ENCODE results near the gene DDA1.

DDA1 gene

GRCh38 chr19:17333611-17334413 is 24.4 kb downstream of the DDA1 start (continued):
- no peak; the same call in 1 of the 2 replicates for TF ChIP-seq ZBTB48 (tag by site-specific recombination; IDR thresholded peaks at IDR 0.05)
- no peak for TF ChIP-seq ZSCAN16 (tag by site-specific recombination; IDR thresholded peaks at IDR 0.05)
- TF ChIP-seq ZNF561 (tag by site-specific recombination; IDR thresholded peaks at IDR 0.05; ENCODE audit: borderline replicate concordance) = no peak
- no peak for TF ChIP-seq MZF1 (tag by site-specific recombination; IDR thresholded peaks at IDR 0.05; ENCODE audit: borderline replicate concordance)
- TF ChIP-seq GLI4 (tag by site-specific recombination; IDR thresholded peaks at IDR 0.05) = peak; percentile 84
- 0 out of 2 replicates have a peak, but pooled peaks have one; percentile 44 for TF ChIP-seq ZBTB7A (tag by site-specific recombination; IDR thresholded peaks at IDR 0.05; ENCODE audit: low read depth)
- TF ChIP-seq SALL2 (tag by site-specific recombination; IDR thresholded peaks at IDR 0.05; ENCODE audit: borderline replicate concordance) = no peak
- TF ChIP-seq, protein P1, sequence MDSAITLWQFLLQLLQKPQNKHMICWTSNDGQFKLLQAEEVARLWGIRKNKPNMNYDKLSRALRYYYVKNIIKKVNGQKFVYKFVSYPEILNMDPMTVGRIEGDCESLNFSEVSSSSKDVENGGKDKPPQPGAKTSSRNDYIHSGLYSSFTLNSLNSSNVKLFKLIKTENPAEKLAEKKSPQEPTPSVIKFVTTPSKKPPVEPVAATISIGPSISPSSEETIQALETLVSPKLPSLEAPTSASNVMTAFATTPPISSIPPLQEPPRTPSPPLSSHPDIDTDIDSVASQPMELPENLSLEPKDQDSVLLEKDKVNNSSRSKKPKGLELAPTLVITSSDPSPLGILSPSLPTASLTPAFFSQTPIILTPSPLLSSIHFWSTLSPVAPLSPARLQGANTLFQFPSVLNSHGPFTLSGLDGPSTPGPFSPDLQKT (IDR thresholded peaks at IDR 0.05; ENCODE audit: borderline replicate concordance, low read depth, low read length) = no peak
- TF ChIP-seq ZSCAN30 (tag by site-specific recombination; IDR thresholded peaks at IDR 0.05) = no peak
- TF ChIP-seq ZNF2 (tag by site-specific recombination; IDR thresholded peaks at IDR 0.05) = peak; percentile 81; the same call in 1 of the 2 replicates
- TF ChIP-seq, protein P2, sequence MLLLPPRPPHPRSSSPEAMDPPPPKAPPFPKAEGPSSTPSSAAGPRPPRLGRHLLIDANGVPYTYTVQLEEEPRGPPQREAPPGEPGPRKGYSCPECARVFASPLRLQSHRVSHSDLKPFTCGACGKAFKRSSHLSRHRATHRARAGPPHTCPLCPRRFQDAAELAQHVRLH (tag by site-specific recombination; IDR thresholded peaks at IDR 0.05) = peak; percentile 94
- TF ChIP-seq KLF9 (tag by site-specific recombination; IDR thresholded peaks at IDR 0.05; ENCODE audit: low read depth) = peak; percentile 59
- TF ChIP-seq, protein P3, sequence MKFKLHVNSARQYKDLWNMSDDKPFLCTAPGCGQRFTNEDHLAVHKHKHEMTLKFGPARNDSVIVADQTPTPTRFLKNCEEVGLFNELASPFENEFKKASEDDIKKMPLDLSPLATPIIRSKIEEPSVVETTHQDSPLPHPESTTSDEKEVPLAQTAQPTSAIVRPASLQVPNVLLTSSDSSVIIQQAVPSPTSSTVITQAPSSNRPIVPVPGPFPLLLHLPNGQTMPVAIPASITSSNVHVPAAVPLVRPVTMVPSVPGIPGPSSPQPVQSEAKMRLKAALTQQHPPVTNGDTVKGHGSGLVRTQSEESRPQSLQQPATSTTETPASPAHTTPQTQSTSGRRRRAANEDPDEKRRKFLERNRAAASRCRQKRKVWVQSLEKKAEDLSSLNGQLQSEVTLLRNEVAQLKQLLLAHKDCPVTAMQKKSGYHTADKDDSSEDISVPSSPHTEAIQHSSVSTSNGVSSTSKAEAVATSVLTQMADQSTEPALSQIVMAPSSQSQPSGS (tag by site-specific recombination; IDR thresholded peaks at IDR 0.05; ENCODE audit: low read depth) = no peak
- no peak; the same call in 1 of the 2 replicates for TF ChIP-seq ZSCAN18 (tag by site-specific recombination; IDR thresholded peaks at IDR 0.05)
- 0 out of 2 replicates have a peak, but pooled peaks have one; percentile 28 for TF ChIP-seq ZSCAN5A (tag by site-specific recombination; IDR thresholded peaks at IDR 0.05)
- no peak for TF ChIP-seq ZNF571 (tag by site-specific recombination; IDR thresholded peaks at IDR 0.05)
- no peak for TF ChIP-seq ZNF132 (tag by site-specific recombination; IDR thresholded peaks at IDR 0.05; ENCODE audit: borderline replicate concordance)
- no peak for TF ChIP-seq ZNF157 (tag by site-specific recombination; IDR thresholded peaks at IDR 0.05)
- peak; percentile 48 for TF ChIP-seq HIC1 (tag by site-specific recombination; IDR thresholded peaks at IDR 0.05)
- no peak for TF ChIP-seq ZNF350 (tag by site-specific recombination; IDR thresholded peaks at IDR 0.05)
- no peak for TF ChIP-seq GLI2 (tag by site-specific recombination; IDR thresholded peaks at IDR 0.05; ENCODE audit: borderline replicate concordance, low read depth)
- no peak for TF ChIP-seq ZFP37 (tag by site-specific recombination; IDR thresholded peaks at IDR 0.05)
- TF ChIP-seq FEZF1 (tag by site-specific recombination; IDR thresholded peaks at IDR 0.05) = peak; percentile 76
- no peak for TF ChIP-seq OSR2 (tag by site-specific recombination; IDR thresholded peaks at IDR 0.05)
- TF ChIP-seq ZNF560 (tag by site-specific recombination; IDR thresholded peaks at IDR 0.05; ENCODE audit: borderline replicate concordance) = no peak
- TF ChIP-seq ZBTB17 (tag by site-specific recombination; IDR thresholded peaks at IDR 0.05) = peak; percentile 87
- 0 out of 2 replicates have a peak, but pooled peaks have one; percentile 59 for TF ChIP-seq ZNF391 (tag by site-specific recombination; IDR thresholded peaks at IDR 0.05; ENCODE audit: borderline replicate concordance, low read depth)

All from HEK293 (cell line).